Right renal pelvis (tissue), 4 donors: ENCODE results near the gene WDR37. TPM values are rescaled to one million over a fixed set of nuclear protein-coding genes. Genes with fewer than 3 reads are reported as not detected.
A peak's percentile ranks its signal among the peaks of the same experiment; 100 is the strongest.
"Not testable (repeated sequence)": the region's sequence is repeated elsewhere in the genome, so short reads cannot be mapped to it uniquely, and the experiment has no call there.

Experiments
- DNase-seq, 4 donors: peaks; one replicate each; pipeline ENCODE4 v3.0.0-alpha.2; 2013; ENCODE audit warnings: low read depth in 4 of 4, low spot score in 3 of 4, missing footprints in 1 of 4
- polyA plus RNA-seq, 4 donors: library from polyadenylated mRNA; unstranded; fragments of 120-200 nt; gene quantifications; one replicate each; pipeline ENCODE4 v1.2.1, GENCODE V29; 2013; ENCODE audit not compliant: insufficient read length in 4 of 4

WDR37 gene
- polyA plus RNA-seq, 4 donors: 14.7 to 17.8 (median 16.8) TPM

DNA sequence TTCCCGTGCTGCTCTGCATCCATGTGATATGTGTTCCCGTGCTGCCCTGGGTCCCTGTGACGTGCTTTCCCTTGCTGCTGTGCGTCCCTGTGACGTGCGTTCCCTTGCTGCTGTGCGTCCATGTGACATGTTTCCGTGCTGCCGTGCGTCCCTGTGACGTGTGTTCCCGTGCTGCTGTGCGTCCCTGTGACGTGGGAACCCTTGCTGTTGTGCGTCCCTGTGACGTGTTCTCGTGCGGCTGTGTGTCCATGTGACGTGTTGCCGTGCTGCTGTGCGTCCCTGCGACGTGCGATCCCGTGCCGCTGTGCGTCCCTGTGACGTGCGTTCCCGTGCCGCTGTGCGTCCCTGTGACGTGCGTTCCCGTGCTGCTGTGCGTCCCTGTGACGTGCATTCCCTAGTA is 45.8 kb downstream of the WDR37 start:
- no peak for DNase-seq

DNA sequence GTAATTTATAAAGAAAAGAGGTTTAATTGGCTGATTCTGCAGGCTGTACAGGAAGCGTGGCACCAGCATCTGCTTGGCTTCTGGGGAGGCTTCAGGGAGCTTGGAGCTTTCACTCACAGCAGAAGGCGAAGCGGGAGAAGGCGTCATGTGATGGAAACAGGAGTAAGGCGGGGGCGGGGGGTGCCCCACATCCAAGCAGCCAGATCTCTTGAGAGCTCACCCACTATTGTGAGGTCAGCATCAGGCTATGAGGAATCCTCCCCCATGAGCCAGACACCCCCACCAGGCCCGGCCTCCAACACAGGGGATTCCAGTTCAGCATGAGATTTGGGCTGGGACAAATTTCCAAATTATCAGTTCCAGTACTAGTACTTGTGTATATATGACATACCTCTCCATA is 46.2 kb downstream of the WDR37 start:
- DNase-seq: no peak

DNA sequence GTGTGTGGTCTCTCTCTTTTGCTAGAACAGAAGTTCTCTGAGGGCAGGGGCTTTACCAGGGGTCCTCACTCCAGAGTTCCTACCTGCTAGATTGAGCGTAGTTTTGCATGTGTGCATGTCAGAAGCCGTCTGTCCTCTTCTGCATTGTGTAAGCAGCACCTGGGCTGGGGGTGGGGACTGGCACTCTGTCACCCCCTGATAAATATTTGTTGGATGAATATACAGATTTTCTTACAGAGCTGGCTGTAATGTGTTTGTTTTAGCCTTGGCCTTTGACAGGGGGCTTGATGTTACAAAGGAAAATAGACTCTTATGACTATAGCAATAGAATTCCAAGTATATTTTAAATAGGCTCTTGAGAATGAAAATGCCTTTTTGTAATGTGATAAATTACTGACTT is 46.6 kb downstream of the WDR37 start:
- no peak for DNase-seq

DNA sequence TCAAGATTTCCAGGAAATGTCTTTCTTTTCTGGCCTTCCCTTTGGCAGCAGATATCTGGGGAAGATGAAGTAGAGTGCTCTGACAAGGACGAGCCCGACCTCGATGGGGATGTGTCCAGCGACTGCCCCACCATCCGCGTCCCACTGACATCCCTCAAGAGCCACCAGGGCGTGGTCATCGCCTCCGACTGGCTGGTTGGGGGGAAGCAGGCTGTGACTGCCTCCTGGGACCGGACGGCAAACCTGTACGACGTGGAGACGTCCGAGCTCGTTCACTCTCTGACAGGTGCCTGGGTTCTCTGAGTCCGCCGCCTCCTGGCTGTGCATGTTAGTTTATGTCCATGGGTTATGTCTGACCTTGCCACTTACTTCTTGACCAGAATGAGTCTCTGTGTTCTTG is 47.4 kb downstream of the WDR37 start:
- no peak for DNase-seq

DNA sequence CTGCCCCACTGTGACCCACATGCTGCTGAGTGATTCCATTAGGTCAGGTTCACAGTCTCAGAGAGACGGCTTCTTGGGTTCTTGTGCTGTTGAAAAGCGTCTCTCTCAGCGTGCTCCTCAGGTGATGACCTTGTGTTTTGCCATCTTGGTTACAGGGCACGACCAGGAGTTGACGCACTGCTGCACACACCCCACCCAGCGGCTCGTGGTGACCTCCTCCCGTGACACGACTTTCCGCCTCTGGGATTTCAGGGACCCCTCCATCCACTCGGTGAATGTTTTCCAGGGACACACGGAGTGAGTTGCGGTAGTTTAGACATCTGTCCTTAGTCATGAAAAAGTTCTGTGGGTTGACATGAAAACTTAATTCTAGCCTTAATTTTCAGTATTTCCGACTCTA is 48.8 kb downstream of the WDR37 start:
- no peak for DNase-seq

DNA sequence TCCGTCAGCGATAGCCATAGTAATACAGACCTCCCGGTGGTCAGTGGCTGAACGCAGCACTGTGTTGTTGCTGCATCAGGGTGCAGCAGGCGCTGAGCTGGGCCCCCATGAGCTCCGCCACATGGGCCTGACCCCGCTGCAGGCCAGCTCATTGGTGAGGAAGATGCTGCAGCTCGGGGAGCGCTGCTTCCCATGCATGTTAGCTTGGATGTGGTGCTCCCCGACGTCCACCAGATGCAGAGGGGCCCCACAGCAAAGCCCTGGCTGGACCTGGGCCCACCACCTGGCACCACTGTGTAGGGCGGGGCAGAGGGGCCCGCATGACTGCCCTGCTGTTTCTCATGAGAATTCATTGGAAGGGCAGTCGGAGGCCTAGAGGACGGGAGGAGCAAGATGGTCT is 50.8 kb downstream of the WDR37 start:
- no peak for DNase-seq

DNA sequence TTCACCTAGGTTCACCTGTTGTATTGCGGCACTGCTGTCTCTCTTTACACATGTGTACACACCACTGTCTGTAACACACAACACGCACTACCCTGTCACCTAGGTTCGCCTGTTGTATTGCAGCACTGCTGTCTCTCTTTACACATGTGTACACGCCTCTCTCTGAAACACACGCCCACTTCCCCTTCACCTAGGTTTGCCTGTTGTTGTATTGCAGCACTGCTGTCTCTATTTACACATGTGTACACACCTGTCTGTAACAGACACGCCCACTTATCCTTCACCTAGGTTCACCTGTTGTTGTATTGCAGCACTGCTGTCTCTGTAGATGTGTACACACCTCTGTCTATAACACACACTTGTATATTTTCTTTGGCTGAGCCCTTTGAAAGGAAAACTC is 51.5 kb downstream of the WDR37 start:
- DNase-seq: no peak

DNA sequence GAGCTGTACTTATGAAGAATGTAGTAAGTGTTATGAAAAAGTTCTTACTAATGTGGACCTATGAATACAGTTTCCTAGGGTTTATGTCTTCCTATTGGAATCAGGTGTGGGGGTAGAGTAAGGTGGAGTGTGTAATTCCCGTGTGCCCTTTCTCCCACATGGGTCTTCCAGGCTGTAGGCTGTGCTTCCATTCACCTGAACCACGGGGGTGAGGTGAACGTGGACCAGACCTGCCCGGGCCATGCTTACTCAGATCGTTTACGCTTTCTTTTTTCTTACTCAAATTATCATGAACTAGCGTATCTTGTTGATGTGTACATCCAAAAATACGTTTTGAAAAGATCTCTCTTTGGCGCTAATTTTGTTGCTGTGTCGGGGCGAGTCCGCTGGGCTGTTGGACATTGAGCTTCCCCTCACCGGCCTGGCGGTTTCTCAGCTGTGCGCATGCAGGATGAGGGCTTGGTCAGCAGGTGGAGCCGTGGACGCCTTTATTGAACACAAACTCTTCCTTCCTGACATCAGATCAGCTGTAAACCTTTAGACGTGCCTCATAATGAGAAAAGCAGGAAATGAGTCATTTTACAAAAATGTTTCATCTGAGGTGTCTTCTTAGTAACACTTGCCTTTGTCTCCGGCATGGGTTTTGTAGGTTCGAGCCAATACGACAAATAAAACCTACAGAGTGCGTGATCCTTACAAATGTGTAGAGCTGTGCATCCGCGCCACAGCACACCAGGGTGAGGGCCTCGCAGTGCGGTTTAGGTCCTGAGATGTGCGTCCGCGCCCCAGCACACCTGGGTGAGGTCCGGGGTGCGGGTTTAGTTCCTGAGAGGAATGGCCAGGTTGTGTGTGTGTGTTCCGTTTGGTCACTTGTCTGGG is 53.8 kb downstream of the WDR37 start:
- DNase-seq: peak; percentile 38 to 45 (median 40)

DNA sequence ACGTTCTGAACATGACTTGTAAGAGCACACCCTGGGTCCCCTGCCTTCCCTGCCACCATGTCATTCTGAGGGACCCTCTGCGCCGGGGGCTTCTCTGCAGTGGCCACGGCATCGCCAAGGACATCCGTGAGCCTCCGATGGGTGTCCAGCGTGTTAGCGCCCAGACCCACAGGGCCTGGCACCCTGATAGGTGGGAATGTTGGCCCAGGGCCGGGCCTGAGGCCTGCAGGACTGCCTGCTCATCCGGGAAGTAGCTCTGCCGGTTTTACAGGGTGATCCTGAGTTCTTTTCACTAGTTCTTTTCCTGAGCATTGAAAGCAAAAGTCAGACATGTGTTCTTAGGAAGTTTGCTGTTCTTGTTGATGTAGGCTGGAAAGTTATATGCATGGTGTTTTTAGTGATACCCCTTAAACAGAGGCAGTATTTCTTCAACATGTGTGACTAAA is 54.5 kb downstream of the WDR37 start:
- DNase-seq: no peak

DNA sequence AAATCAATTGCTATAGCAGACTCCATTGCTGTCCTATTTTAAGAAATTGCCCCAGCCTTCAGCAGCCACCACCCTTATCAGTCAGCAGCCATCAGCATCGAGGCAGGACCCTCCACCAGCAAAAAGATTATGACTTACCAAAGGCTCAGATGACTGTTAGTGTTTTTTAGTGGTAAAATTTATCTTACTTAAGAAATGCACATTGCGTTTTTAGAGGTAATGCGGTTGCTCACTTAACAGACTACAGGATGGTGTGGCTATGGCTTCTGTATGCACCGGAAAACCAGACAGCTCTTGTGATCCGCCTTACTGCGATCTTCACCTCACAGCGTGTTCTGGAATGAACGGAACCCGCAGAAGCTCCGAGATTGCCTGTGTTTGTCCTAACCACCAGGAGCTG is 58.1 kb downstream of the WDR37 start:
- no peak for DNase-seq

DNA sequence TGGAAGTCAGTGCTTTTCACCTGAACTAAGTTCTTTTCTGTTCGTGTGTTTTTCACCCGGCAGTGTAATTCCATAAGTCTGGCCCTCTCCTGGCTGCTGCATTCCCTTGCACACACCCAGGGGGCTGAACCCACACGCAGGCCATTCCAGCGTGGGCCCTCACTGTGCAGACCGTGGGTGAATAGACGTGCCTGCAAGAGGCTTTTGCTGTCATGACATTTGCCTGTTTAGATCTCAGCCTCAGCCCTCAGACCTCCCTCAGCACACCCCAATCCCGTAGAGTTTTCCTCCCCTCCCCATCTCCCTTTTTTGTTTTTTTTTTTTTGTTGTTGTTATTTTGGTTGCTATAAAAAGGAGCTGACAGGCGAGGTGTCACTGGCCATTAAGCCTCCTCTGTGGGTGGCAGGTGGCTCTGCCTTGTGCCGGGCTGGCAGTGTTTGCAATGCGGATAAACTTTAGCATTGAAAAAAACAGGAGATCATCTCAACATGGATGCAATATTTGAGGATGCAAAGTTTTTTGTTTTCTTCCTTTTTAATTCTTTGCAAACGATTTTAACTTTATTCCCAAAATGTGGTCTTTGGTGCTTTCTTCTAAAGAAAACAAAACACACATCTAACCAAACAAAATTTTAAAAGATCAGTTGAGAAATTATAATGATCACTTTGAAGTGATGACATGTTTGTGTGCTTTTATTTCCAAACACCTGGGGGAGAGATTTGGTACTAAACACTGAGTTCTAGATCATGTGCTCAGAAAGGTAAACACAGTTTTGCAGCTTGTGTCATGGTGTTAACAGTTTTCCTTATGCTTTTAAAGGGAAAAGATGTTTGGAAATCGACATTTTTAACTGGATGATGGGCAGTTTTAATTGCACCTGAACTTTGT is 58.8 kb downstream of the WDR37 start:
- DNase-seq: no peak

DNA sequence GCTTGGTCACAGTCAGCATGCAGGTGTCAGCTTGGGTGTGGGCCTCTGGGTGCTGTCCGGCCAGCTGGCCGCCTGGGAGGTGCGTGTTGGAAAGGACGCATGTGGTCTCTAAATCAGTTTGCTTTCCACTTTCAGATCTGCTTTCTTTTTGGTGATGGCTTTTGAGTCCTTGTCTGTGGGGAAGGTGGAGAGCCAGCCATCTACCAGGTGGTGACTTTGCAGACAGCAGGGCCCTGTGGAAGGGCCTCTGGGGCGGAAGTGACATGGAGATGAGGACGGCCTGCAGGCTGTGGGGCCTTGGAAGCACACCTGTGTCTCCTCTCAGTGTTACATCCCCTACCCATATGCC is 59.4 kb downstream of the WDR37 start:
- no peak for DNase-seq

DNA sequence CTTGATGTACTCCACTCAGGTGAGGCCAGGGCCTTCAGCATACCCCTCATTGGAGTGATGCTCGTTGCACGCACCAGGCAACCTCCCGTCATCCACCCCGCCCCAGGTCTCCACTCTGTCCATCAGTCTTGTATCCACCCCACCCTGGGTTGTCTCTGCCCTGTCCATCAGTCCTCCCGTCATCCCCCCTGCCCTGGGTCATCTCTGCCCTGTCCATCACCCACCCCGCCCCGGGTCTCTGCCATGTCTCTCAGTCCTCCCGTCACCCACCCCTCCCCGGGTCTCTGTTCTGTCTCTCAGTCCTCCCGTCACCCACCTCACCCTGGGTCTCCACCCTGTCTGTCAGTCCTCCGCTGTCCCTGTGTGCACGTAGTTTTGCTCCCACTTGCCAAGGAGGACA is 59.9 kb downstream of the WDR37 start:
- no peak for DNase-seq

DNA sequence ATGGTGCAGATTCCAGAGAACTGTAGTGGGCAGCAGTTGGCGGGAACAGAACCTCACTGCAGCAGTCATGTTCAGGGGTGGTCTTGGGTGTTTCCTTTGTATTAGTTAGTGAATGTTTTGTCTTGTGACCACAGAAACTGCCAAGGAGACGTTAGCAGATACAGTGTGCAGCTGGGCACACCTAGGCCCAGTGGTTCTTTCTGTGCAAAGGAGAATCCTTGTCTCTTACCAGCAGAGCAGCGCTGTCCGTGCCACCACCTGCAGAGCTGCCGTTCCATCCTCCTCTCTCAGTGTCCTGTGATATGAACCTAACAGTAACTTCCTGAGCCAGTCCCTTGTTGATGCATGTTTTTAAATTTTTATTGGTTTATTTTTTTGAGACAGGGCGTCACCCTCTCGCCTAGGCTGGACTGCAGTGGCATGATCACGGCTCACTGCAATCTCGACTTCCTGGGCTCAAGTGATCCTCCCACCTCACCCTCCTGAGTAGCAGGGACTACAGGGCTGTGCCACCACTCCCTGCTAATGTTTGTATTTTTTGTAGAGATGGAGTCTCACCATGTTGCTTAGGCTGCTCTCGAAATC is 60.6 kb downstream of the WDR37 start:
- DNase-seq: no peak

DNA sequence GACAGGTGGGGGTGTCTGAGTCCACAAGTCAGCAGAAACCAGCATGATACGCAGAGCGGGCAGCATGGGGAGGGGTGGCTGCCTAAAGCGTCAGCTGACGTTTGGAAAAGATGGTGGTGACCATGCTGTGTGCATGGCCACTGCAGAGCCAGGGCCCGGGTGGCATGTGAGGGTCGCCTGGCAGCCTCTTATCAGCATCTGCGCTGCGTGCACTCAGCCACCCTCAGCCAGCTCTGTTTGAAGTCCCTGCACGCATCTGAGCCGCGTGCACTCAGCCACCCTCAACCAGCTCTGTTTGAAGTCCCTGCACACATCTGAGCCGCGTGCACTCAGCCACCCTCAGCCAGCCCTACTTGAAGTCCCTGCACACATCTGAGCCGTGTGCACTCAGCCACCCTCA is 61.5 kb downstream of the WDR37 start:
- DNase-seq: no peak

DNA sequence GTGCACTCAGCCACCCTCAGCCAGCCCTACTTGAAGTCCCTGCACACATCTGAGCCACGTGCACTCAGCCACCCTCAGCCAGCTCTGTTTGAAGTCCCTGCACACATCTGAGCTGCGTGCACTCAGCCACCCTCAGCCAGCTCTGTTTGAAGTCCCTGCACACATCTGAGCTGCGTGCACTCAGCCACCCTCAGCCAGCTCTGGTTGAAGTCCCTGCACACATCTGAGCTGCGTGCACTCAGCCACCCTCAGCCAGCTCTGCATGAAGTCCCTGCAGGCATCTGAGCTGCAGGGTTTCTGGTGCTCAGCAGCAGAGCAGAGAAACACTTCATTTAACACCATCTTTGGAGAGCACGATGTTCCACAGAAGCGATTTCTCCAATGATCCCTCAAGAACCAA is 62.1 kb downstream of the WDR37 start:
- not testable (repeated sequence) for DNase-seq

DNA sequence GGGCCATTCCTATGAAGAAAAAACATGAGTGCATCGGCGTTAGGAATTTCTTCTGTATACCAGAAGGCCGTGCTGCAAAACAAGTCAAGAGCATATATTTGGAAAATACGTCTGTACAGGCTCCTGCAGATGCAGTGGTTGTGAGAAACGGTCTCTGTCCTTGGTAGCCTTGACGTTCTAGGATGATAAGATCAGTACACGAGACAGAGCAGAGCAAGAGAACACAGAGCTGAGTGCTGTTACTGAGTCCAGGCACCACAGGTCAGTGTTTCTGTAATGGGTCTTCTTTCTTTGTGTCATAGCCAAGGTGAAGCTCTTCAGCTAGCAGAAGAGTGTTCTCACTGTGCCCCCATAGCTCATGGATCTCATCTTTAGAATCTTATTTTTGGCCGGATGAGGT is 62.8 kb downstream of the WDR37 start:
- no peak for DNase-seq

DNA sequence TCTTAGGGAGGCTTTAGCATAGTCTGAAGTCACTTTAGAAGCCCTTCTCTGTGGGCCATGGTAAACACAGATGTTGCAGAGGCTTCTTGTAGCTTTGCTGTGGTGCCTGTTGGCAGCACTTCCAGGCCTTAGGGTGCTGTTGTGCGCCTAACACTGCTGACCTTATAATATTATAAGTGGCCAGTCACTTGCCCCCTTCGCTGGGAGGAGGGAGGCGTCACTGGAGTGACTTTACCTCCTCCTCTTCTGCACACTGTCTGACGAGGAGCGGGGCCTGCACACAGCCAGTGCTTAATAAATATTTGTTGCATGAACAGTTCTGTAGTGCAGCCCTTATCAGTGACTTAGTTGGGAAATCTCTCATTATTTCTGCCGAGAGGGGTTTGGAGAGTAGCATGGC is 63.3 kb downstream of the WDR37 start:
- DNase-seq: no peak

DNA sequence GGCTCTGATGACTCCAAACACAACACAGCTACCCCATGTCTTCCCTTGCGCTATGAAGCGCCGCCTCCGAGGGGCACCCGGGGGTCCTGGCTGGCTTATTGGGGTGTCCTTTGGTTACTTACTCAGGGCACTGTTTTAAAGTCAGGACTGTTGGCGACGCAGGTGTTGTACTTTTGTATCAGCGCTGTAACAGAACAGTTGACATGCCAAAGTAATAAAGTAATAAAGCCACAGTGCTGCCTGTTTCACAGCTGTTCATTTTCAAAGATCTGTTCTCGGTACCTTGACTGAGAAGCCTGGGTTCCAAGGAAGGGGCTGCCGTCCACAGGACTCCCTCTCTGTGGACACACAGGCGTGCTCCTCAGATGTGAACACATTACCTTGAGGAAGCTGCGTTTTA is 64.1 kb downstream of the WDR37 start:
- DNase-seq: no peak

DNA sequence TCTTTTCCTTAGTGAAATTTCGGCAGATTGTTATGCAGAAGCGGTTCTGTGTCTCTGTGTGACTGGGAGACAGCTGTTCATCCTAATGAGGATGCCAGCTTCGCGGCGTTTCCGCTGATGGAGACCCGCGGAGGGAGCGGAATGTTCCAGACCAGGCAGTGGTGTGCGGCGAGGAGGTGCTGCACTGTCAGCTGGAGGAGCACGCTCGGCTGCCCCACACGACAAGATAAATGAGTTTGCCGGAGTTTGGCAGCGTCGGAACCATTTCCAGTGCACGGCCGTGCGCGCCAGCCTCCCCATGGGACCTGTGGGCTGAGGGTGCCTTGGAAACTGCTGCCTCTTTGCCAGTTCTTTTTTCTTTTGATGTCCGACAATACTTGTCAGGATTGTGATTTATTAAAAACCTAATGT is 64.6 kb downstream of the WDR37 start:
- DNase-seq: peak in 3 of 4 donors; percentile 16 to 43 (median 26)

DNA sequence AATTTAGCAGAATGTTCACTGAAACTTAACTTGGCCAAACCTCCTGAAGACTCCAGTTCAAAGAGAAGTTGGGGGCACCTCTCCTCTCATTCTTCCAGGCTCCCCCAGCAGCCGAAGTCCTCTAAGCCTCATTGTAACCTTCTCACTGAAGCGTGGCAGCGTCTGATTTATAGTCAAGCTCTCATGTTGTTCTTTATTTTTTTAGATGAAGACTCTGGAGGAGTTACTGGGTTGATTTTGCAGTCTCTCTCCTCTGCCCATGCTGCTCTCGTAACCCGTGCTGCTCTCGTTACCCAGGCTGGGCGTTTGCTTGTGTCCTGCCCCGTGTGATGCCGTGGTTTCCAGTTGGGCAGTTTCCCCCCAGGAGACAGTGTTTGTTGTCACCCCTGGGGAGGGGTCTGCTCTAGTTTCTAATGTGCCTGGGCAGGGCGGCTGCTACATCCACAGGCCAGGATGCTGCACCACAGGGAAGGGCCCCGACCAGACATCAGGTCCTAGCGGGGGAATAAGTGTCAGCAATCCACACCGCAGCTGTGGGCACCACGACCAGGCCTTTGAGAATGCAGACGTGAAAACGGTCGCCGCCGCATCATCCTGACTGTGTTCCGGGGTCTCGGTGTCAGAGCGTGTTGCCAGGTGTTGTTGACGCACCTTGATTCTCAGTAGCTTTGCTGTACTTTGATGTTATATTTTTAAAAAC is 65.2 kb downstream of the WDR37 start:
- peak in 3 of 4 donors; percentile 27 to 51 (median 40) for DNase-seq
